HepG2 (cell line): ENCODE data around the gene TUBB4B. TPM values are rescaled to one million over a fixed set of nuclear protein-coding genes. Genes with fewer than 3 reads are reported as not detected.

ENCODE experiments used
- ATAC-seq: fragments of 200-7000 bp; cut with Tn5 transposase; 3 replicates; pipeline ENCODE4 v1.9.1; 2020; ENCODE audit warnings: mild to moderate bottlenecking, moderate library complexity
- BruUV-seq: library from RNA; stranded (reverse); fragments of 400-500 nt; replicated peaks from 2 replicates; lab custom pipeline; 2021; lab: Mats Ljungman, UMichigan
- CTCF ChIA-PET: fragments of 300-600 bp; formaldehyde crosslinking; extraction: SDS; loops from one replicate; lab custom pipeline; 2021; ENCODE audit warnings: low total read pairs, inconsistent platforms, low intra/inter-chr PET ratio; lab: Yijun Ruan, JAX
- POLR2A ChIA-PET: fragments of 350-600 bp; sonication (Branson Sonifier 250); formaldehyde crosslinking; loops from one replicate; lab custom pipeline; 2020; ENCODE audit warnings: antibody characterized with exemption, inconsistent platforms; lab: Yijun Ruan, JAX
- DNase-seq: peaks from one replicate; pipeline ENCODE4 v3.0.0-alpha.2; 2015; ENCODE audit warnings: low spot score
- FAIRE-seq: peaks from 3 replicates; lab custom pipeline; 2011; peaks lifted over from hg19 to GRCh38; lab: Jason Lieb, UNC
- H2AFZ ChIP-seq: one replicate; pipeline ENCODE4 v1.6.1; 2011; ENCODE audit warnings: low read length, inconsistent platforms
- H3K27ac ChIP-seq: fragments of 300-600 bp; 3 replicates; pipeline ENCODE4 v1.8.0; 2011; ENCODE audit warnings: mixed run types, mild to moderate bottlenecking, mixed read lengths, low read length, inconsistent platforms; ENCODE audit not compliant: insufficient read depth; ENCODE audit errors: extremely low read length
- H3K27me3 ChIP-seq, 2 experiments: fragments of 200-600 bp in 1 of 2; 2 replicates in 1 of 2; 3 replicates in 1 of 2; pipeline versions ENCODE4 v1.6.0 to v1.8.0; 2011; ENCODE audit warnings: low read length in 2 of 2, mild to moderate bottlenecking in 2 of 2, moderate library complexity in 2 of 2, inconsistent platforms in 1 of 2; ENCODE audit not compliant: insufficient read depth in 2 of 2, control insufficient read depth in 1 of 2
- H3K36me3 ChIP-seq, 2 experiments: fragments of 200-600 bp in 1 of 2; replicated peaks in 1 of 2; 2 replicates in 1 of 2; 3 replicates in 1 of 2; pipeline versions ENCODE4 v1.5.1 to v1.8.0; 2011; ENCODE audit warnings: low read length in 2 of 2, inconsistent platforms in 1 of 2; ENCODE audit not compliant: insufficient read depth in 2 of 2, control insufficient read depth in 1 of 2
- H3K4me1 ChIP-seq: 2 replicates; pipeline ENCODE4 v1.5.1; 2012; ENCODE audit warnings: low read length, inconsistent platforms; ENCODE audit not compliant: insufficient read depth
- H3K4me2 ChIP-seq: 2 replicates; pipeline ENCODE4 v1.6.0; 2011; ENCODE audit warnings: low read depth, low read length, inconsistent platforms
- H3K4me3 ChIP-seq, 3 experiments: fragments of 200-600 bp in 1 of 3; sonication (generic), shearing (Covaris generic) in 1 of 3; replicated peaks in 1 of 3; 2 replicates each; pipeline ENCODE4 v1.5.1; 2011 to 2016; ENCODE audit warnings: low read length in 3 of 3, inconsistent platforms in 2 of 3, low read depth in 2 of 3, mild to moderate bottlenecking in 2 of 3, control low read depth in 1 of 3, mixed read lengths in 1 of 3; ENCODE audit not compliant: insufficient read depth in 1 of 3
- H3K79me2 ChIP-seq: one replicate; pipeline ENCODE4 v1.6.1; 2011; ENCODE audit warnings: low read length, inconsistent platforms; ENCODE audit not compliant: insufficient read depth
- H3K9ac ChIP-seq: 2 replicates; pipeline ENCODE4 v1.6.0; 2011; ENCODE audit warnings: mild to moderate bottlenecking, low read depth, low read length, inconsistent platforms; ENCODE audit not compliant: insufficient read depth
- H3K9me3 ChIP-seq: 2 replicates; pipeline ENCODE4 v1.5.1; 2012; ENCODE audit warnings: mild to moderate bottlenecking, low read length
- H4K20me1 ChIP-seq: 2 replicates; pipeline ENCODE4 v1.6.0; 2011; ENCODE audit warnings: inconsistent platforms, mild to moderate bottlenecking, low read length, moderate library complexity; ENCODE audit not compliant: insufficient read depth
- CENPBD1 ChIP-seq: sonication (generic); formaldehyde crosslinking; IDR thresholded peaks from 2 replicates; pipeline ENCODE4 v1.8.0; 2022; ENCODE audit warnings: missing genetic modification reagents, low read depth, mild to moderate bottlenecking, borderline replicate concordance
- GATAD2A ChIP-seq: IDR thresholded peaks from 2 replicates; pipeline ENCODE4 v1.6.1; 2016
- IKZF5 ChIP-seq: IDR thresholded peaks from 2 replicates; pipeline ENCODE4 v1.6.1; 2018; ENCODE audit warnings: missing genetic modification reagents, mild to moderate bottlenecking, missing compliant biosample characterization
- RNF219 ChIP-seq: sonication (generic); formaldehyde crosslinking; IDR thresholded peaks from 2 replicates; pipeline ENCODE4 v1.5.0; 2020; ENCODE audit warnings: mild to moderate bottlenecking, missing genetic modification reagents
- SNAPC5 ChIP-seq: sonication (generic); formaldehyde crosslinking; IDR thresholded peaks from 2 replicates; pipeline ENCODE4 v1.8.1; 2023; ENCODE audit warnings: mild to moderate bottlenecking, missing genetic modification reagents, borderline replicate concordance
- ZFP82 ChIP-seq: sonication (generic); formaldehyde crosslinking; IDR thresholded peaks from 2 replicates; pipeline ENCODE4 v1.5.1; 2020; ENCODE audit warnings: mild to moderate bottlenecking, missing genetic modification reagents, borderline replicate concordance
- ZNF280D ChIP-seq: sonication (generic); formaldehyde crosslinking; IDR thresholded peaks from 2 replicates; pipeline ENCODE4 v1.5.1; 2020; ENCODE audit warnings: mild to moderate bottlenecking, missing genetic modification reagents
- ZNF570 ChIP-seq: sonication (generic); formaldehyde crosslinking; IDR thresholded peaks from 2 replicates; pipeline ENCODE4 v1.4.0; 2020; ENCODE audit warnings: mild to moderate bottlenecking, missing genetic modification reagents, borderline replicate concordance
- ZNF773 ChIP-seq: sonication (generic); formaldehyde crosslinking; IDR thresholded peaks from 2 replicates; pipeline ENCODE4 v1.4.0; 2020; ENCODE audit warnings: missing genetic modification reagents, borderline replicate concordance
- ZNF839 ChIP-seq: sonication (generic); formaldehyde crosslinking; IDR thresholded peaks from 2 replicates; pipeline ENCODE4 v1.4.0; 2020; ENCODE audit warnings: missing genetic modification reagents, mild to moderate bottlenecking, borderline replicate concordance
- WGBS: methylation state at CpG from one replicate; pipeline ENCODE4 v1.1.6; 2017; ENCODE audit warnings: low lambda C conversion rate; 5-methylcytosine and 5-hydroxymethylcytosine counted together
- in situ Hi-C: cut with HindIII; loops from 2 replicates; pipeline ENCODE4 v1.10.0; 2017; ENCODE audit warnings: low pct_unique_long_range_greater_than_20kb; ENCODE audit not compliant: extremely low pct_ligation_motif_present
- intact Hi-C: fragments of 100-400 bp; cut with micrococcal nuclease; formaldehyde crosslinking; loops from one replicate; pipeline ENCODE4 v1.10.0; 2022; ENCODE audit not compliant: unreplicated experiment
- polyA plus RNA-seq, 8 experiments: library from polyadenylated mRNA; depleted of rRNA in 3 of 8; stranded (reverse) in 7 of 8; unstranded in 1 of 8; fragments of >200 nt; fragmentation: Illumina TruSeq in 4 of 8; extraction: Trizol in 4 of 8; gene quantifications; 2 replicates each; pipeline versions ENCODE4 v1.2.1 to v1.2.3, GENCODE V29; 2011 to 2016; ENCODE audit warnings: low read depth in 4 of 8, missing spikeins in 1 of 8, mixed read lengths in 1 of 8; ENCODE audit not compliant: insufficient read depth in 1 of 8
- total RNA-seq, 5 experiments: library from RNA; depleted of rRNA; stranded (reverse); fragments of >200 nt; fragmentation: Illumina TruSeq; extraction: Trizol; gene quantifications; 2 replicates each; pipeline ENCODE4 v1.2.3, GENCODE V29; 2016; ENCODE audit warnings: low read depth in 1 of 5

Gene TUBB4B
- total and polyA plus RNA-seq, 2 of the 13 experiments (the other 11 are each of a cell fraction or from before 2014, with no cell fraction given) = 182 to 412 TPM

GRCh38 chr9:137200311-137201204 is 40.5 kb upstream of the TUBB4B start, which contains the start of gene TPRN (continued):
- no peak; the same call in 1 of the 2 replicates for TF ChIP-seq CENPBD1 (CRISPR knock-in tag)
- peak; percentile 45; the same call in 1 of the 2 replicates for TF ChIP-seq ZNF773 (CRISPR knock-in tag)
- TF ChIP-seq GATAD2A (CRISPR knock-in tag) = peak; percentile 80
- no peak for TF ChIP-seq SNAPC5

GRCh38 chr9:137201205-137201868 is 39.8 kb upstream of the TUBB4B start:
- in situ Hi-C loops = no loop called here
- Histone ChIP-seq H3K36me3 (no peaks in the 10 kb centered on the region), H4K20me1 (peaks cover 4% of the 10 kb centered on the region; the same call in 1 of the 2 replicates), H3K27me3 (no peaks in the 10 kb centered on the region; a peak in 1 of 5 replicates), H3K4me1 (peaks cover 67% of the 10 kb centered on the region), H3K9ac (peak overlapping the region; percentile 85), H3K79me2 (peaks cover 65% of the 10 kb centered on the region), H3K4me2 (peak overlapping the region; percentile 95), H2AFZ (no peak overlapping the region), H3K9me3 (no peaks in the 10 kb centered on the region), H3K27ac (peak overlapping the region; percentile 96), H3K4me3 (peak overlapping the region; percentile 57 to 78 (median 58); a peak in 5 of 6 replicates)
- BruUV-seq = no TSS peak
- CTCF ChIA-PET = no interaction called here
- DNase-seq (no peak), ATAC-seq (no peak), FAIRE-seq (no peak)
- intact Hi-C loops = loop anchor here (2.0 kb wide), 1 partner anchor 21 kb away; the partner anchor contains the start of gene RNF208
- POLR2A ChIA-PET = interaction anchor here (0.8 to 8.8 kb wide), 23 partner anchors 8 to 146 kb away, joined by 3 to 225 read pairs (median 7); partner anchors contain the start of genes ANAPC2, CYSRT1, MAN1B1 and NELFB
- 6% methylated on average over 19 of the region's 23 CpGs for WGBS
- TF ChIP-seq ZNF839 (CRISPR knock-in tag) = peak; percentile 75; the same call in 1 of the 2 replicates
- peak; percentile 14; the same call in 1 of the 2 replicates for TF ChIP-seq ZFP82 (CRISPR knock-in tag)
- no peak for TF ChIP-seq ZNF570 (CRISPR knock-in tag)
- 0 out of 2 replicates have a peak, but pooled peaks have one; percentile 59 for TF ChIP-seq IKZF5
- no peak for TF ChIP-seq RNF219 (CRISPR knock-in tag)
- TF ChIP-seq ZNF280D = peak; percentile 24; the same call in 1 of the 2 replicates
